GM10266 (cell line): ENCODE measurements around the gene TSEN2.
"Not testable (repeated sequence)": the region's sequence is repeated elsewhere in the genome, so short reads cannot be mapped to it uniquely, and the experiment has no call there.

Experiments used
- DNase-seq: peaks from one replicate; pipeline ENCODE4 v3.0.0; 2012; ENCODE audit errors: extremely low spot score
- CTCF ChIP-seq: IDR thresholded peaks from 2 replicates; pipeline ENCODE4 v1.5.1; 2012; ENCODE audit warnings: mild to moderate bottlenecking, low read depth; ENCODE audit not compliant: control insufficient read depth, insufficient read depth; ENCODE audit errors: missing control alignments

TSEN2 gene

GRCh38 chr3:12541625-12542024 is 57.3 kb downstream of the TSEN2 start:
- DNase-seq, result no peak
- peak; percentile 11 for TF ChIP-seq CTCF

GRCh38 chr3:12543497-12543896 is 59.2 kb downstream of the TSEN2 start:
- not testable (repeated sequence) for DNase-seq

- no peak for TF ChIP-seq CTCF
- no peak for DNase-seq
Observed at GRCh38 chr3:12544652-12545472, 60.6 kb downstream of the TSEN2 start.

GRCh38 chr3:12545473-12545791 is 61.2 kb downstream of the TSEN2 start, which contains the start of gene MKRN2OS:
MKRN2OS (minus strand) TSS chr3:12545499; CDS start chr3:12545464, 35 bp downstream.
- no peak for DNase-seq
- no peak for TF ChIP-seq CTCF

- DNase-seq, result no peak
- no peak for TF ChIP-seq CTCF
Observed at GRCh38 chr3:12549971-12550760, 65.9 kb downstream of the TSEN2 start.

- DNase-seq, result no peak
- no peak for TF ChIP-seq CTCF
Observed at GRCh38 chr3:12553921-12554391, 69.7 kb downstream of the TSEN2 start.

- TF ChIP-seq CTCF, result no peak
- DNase-seq, result no peak
Observed at GRCh38 chr3:12556314-12556689, 72.0 kb downstream of the TSEN2 start.
